OCI-M1 (cell line): ENCODE measurements around the gene SLK.

Experiments
- DNase-seq: peaks from one replicate; lab custom pipeline; 2025; lab: John Stamatoyannopoulos, UW

Gene SLK

DNA sequence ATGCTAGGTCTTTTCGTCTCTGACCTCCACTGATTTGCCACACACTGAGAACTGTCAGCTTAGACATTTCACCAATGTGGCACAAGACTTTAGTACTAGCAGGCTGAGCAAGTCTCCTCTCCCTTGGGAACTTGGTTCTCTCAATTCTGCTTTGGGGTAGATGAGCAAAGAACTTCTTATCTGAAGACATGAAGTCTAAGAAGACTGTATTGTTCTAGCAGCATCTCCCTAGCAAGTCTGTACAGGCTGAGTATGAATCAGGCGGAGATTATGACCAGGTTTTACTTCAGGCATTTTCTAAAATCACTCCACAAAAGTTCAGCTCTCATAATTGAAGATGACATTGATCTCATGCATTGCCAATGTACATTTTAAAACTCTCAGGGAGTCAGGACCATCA is 25.1 kb upstream of the SLK start:
- no peak for DNase-seq

DNA sequence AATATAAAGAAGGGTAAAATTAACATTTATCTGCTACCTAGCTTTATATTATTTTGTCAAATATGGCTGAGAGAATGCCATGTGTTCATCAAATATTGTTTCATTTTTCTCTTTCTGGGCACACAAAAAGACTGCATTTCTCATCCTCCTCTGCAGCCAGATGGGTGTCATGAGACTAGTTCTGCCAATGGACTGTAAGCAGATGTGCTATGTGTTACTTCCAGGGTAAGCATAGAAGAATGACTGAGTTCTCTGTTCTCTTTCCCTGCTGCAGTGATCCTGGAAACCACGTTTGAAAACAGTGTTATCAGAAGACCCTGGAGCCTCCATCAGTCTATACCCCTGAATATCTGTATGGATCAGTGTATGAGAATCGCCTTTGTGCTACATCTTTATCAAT is 24.1 kb upstream of the SLK start:
- no peak for DNase-seq

DNA sequence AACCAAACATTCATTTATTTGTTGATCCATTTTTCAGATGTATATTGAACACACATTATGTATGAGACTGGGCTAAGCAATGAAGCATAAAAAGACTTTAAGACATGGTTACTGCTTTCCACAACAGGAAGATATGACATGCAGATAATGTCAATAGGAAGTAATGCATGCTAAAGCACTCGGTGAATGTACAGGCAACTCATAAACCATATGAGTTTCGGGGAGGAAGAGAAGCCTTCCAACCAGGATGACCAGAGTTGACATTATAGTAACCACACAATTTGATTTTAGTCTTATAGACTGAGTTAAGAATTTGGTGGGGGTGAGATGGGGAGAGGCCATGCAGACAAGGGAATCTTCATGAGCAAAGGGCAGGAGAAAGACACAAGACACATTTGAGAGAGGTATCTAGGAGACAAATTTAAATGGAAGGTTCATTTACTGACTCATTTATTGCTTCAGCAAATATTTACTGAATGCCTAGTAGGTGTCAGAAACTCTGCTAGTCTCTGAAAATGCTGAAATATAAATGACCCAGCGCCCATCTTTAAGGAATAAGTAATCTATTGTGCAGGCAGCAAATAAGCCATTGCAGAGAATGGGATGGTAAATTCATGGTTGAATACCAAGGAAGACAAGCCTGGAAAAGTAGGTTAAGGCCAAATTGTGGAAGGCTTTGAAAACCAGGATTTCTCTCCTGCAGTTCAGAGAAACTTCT is 19.0 kb upstream of the SLK start:
- peak; percentile 13 for DNase-seq

DNA sequence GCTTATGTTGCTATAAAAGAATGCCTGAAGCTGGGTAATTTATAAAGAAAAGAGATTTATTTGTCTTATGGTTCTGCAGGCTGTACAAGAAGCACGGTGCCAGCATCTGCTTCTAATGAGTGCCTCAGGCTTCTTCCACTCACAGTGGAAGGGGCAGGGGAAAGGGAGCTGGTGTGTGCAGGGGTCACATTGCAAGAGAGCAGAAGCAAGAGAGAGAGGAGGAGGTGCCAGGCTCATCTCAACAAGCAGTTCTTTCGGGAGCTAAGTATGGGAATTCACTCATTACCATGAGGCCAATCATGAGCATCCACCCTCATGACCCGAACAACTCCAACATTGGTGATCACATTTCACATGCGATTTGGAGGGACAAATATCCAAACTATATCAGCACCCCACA is 17.2 kb upstream of the SLK start:
- no peak for DNase-seq

DNA sequence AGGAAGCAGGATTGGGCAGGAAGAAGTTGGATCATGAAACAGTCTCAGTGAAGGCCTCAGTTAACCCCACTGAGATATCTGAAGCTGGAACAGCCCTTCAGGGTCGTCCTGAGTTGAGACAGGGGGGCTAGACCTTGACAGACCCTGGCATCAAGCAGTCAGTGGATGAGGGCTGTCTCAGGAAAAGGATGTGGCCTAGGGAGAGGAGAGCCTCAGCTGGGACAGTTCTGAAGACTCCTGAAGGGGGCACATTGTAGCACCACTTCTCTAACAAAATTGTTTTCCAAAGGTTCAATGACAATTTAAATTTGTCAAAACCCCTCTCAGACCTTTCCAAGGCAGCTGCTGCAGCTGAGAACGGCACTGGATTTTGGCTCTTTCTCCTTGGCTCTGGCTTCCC is 15.8 kb upstream of the SLK start:
- no peak for DNase-seq

DNA sequence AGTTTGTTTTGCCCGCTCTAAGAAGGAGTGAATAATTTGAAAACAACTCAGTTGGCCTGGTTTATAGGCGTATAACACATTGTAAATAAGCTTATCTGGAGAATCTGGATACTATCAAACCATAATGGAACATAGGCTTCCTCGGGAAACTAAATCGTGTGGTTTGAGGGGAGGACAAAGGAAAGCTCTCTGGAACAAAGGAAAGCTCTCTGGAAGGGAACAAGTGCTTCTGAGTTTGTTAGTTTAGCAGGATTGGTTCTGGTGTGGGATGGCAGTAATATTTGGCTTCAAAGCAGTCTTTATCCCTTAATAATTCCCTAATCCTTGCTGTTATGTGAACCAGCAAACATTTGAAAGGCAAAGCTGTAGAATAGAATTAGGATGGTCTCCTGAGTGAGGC is 15.0 kb upstream of the SLK start:
- no peak for DNase-seq

DNA sequence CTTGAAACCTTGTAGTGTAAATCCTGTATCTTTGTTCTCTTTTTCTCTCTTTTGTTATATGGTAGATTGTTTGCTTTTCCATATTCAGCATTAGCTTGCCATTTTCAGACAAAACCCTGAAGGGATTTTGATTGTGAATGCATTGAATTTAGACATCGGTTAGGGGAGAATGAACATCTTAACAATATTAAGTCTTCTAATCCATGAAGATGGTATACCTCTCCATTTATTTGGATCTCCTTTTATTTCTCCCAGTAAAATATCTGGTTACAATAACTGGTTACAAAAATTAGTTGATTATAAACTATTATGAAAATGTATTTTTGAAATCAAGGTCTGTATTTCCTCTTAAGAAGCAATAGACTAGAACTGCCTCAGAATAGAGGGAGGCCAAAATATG is 12.4 kb upstream of the SLK start:
- no peak for DNase-seq

DNA sequence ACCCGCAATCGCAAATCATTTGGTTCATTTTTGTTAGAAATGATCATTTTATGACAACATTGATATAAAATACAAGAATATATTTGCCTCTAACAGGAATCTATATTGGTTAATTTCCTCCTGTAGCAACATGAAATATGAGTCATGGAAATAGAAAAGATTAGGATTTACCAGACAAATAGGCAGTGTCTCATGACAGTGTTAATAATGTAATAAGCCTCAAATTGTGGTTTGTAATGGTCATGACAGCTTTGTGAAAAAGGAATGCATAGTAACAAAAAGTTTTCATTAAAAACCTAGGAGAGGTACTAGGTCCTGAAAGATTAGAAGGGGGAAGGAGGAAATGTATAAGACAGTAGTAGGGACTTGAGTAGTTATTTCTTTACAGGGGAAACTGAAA is 7.9 kb upstream of the SLK start:
- no peak for DNase-seq

DNA sequence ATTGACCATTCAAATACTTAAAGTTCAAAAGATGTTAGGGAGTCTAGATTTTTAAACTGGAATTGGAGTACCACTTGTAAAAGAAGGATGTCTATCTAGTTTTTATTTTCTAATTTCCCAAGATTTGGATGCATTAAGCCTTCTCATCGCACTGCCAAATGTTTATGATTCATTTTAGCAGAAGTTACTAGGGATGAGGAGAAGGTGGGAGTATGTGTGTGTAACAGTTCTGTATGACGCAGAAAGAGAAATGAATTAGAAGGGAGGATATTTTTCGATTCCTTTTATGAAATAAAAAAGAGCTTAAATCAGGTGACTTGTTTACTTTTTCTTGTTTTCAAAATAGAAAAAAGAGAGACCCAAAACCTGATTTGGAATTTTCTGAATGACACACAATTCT is 6.8 kb upstream of the SLK start:
- no peak for DNase-seq

DNA sequence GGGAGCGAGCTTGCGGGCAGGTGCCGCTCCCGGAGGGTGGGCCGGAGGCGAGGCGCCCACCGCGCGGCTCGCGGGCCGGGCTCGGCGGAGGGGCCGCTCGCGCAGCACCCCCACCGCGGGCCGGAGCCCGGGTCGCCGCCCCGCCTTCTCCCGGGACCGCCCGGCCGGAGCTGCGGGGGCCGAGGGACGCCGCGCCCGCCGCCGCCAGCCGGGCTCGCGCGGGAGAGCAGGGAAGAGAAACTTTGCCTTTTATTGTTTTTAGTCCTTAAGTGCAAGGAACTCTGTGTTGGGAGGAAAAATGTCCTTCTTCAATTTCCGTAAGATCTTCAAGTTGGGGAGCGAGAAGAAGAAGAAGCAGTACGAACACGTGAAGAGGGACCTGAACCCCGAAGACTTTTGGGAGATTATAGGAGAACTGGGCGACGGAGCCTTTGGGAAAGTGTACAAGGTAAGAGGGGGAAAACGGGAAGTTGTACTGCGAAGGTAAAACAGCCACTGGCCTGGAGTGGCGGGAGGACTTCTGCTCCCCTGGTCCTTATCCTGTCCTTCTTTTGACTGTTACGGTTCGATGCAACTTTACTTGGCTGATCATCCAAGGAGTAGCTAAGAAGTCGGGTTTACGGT is 620 bp downstream of the SLK start:
- DNase-seq: peak; percentile 71

DNA sequence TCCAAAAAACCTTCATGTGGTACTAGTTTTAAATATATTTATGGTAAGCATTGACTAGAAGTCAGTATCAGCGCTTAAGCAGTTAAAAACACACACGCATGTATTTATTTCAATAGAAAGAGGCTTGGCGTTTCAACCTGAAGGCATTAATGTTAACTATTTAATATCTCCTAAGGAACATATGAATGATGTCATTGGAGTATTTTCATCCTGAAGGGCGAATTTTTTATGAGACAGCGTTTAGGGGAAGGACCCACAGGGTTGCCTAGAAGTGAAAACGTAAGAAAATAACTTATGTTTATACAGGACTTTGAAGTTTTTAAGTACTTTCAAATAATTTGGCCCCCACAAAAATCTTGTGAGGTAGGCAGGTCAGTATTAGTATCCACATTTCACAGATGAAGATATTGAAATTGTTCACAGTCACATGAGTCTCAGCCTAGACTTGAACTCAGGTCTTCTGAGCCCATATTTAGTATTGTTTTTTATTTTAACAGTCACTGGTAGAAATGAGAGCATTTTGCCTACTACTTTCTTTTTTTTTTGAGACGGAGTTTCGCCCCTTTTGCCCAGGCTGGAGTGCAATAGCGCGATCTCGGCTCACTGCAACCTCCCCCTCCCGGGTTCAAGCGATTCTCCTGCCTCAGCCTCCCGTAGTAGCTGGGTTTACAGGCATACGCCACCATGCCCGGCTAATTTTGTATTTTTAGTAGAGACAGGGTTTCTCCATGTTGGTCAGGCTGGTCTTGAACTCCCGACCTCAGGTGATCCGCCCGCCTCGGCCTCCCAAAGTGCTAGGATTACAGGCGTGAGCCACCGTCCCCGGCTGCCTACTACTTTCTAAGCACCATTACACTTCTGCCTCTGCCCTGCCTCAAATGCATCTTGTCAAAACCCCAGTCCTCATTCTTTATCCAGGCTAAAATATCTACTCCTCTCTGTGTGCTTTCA is 1.8 kb downstream of the SLK start:
- peak; percentile 59 for DNase-seq

DNA sequence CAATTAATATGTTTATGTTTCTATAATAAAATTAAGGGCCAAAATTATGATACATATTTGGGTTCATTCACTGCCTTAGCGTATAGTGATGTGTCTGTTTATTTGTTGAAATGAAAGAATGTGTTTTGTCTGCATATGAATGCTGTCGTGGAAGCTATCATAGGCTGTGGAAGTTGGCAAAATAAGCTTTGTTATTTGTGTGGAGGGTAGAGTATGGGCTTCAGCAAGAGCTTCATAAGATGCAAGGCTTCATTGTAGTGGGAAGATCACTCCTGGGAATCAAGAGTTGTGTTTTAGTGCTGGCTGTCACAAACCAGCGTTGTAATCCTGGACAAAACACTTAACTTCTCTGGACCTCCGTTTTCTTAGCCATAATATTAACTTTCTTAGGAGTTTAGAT is 2.5 kb downstream of the SLK start:
- DNase-seq: peak; percentile 59

DNA sequence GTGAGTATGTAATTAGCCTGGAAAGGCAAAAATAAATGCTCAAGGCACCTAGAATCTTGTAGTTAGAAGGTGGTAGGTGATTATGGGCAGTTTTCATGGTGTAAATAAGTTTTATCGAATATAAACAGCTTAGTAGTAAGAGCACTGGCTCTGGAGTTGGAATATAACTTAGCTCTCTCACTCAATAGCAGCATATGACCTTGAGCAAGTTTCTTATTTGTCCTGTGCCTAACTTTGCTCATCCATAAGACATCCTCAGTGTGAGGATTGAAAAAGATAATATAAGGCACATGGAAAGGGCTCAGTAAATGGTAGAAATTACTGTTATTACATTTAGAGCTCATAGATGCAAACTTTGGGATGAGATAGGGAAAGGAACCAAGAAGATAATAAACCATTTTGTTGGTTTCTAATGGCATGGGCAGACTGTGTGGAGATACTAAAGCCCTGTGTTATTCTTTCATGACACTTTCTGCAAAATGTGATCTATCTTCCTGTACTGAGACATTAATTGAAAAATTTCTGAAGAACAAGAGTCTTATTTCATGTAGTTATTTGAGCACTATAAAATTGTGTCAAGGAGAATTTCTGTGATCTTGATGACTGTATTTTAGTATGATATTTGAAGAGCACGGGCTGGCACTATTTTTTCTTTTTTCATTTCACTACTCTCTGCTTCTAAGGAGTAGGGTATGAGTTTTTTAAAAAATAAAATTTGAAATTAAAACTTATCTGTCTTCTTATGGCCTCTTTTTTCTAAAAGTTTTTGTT is 3.1 kb downstream of the SLK start:
- DNase-seq: peak; percentile 60

DNA sequence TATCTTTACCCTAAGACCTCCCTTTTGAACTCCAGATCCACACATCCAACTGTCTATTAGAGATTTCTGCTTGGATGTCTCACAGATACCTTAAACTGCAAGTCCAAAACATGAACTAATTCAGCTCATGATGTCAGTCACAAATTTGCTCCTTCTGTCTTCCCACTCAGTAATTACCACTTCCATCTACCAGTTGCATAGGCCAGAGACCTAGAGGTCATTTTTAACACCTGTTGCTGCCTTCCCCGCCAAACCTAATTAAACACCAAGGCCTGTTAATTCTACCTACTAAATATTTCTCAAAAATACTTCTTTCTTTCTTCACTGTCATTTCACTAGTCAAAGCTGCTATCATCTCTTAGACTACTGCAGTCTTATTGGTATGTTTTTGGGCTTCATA is 8.2 kb downstream of the SLK start:
- no peak for DNase-seq

DNA sequence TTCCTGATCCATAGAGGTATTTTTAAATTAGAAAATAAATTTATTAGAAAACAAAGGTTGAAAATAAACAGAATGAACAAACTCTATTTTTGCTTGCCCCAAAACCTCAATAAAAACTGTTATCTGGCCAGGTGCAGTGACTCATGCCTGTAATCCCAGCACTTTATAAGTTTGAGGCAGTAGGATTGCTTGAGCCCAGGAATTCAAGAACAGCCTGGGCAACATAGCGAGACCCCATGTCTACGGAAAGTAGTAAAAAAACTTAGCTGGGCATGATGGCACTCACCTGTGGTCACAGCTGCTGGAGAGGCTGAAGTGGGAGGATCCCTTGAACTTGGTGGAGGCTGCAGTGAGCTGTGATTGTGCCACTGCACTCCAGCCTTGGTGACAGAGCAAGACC is 10.3 kb downstream of the SLK start:
- DNase-seq: no peak

DNA sequence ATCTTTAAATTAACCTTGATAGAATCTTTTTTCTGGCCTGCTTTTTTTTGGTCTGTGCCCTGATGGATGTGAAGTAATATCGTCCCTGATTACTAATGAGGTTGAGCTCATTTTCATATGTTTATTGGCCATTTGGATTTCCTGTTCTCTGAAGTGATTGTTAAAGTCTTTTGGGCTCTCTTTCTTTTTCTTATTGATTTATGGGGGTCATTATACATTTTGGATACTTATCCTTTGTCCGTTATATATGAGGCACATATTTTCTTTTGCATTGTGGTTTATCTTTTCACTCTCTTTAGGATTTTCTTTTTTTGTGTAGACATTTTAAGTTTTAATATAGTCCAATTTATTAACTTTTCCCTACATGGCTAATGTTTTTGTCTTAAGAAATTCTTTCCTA is 12.6 kb downstream of the SLK start:
- DNase-seq: no peak

DNA sequence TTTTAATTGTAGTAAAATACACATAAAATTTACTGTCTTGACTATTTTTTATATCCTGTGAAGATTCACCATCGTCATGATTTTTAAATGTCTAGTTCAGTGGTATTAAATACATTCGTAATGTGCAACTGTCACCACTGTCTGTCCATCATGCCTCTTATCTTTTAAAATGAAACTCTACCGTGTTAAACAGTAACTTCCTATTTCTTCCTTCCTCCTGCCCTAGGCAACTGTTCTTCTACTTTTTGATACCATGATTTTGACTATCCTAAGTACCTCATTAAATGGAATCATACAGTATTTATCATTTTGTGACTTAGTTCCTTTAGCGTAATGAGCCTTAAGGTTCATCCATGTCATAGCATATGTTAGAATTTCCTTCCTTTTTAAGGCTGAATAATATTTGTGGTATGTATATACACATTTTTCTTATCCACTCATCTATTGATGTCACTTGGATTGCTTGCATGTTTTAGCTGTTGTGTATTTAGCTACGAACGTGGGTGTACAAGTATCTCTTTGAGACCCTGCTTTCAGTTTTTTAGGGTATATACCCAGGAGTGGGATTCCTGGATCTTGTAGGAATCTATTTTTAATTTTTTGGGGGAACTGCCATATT is 13.5 kb downstream of the SLK start:
- peak; percentile 79 for DNase-seq

DNA sequence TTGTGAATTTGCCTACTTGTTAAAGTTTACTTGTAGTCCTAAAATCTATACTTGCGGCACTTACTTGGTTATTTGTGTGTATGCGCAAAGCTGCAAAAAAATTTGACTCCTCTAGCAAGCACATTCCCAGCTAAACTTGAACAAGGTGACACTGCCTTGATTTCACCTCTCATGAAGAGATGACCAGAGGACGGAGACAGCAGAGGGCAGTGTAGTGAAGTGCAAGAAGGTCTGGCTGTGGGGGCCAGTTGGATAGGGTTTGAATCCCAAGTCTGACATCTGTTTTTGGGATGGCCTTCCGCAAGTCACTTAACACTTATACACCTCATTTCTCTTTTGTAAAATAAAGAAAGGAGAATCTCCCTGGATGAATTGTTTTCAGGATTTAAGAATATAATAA is 15.7 kb downstream of the SLK start:
- DNase-seq: peak; percentile 11

DNA sequence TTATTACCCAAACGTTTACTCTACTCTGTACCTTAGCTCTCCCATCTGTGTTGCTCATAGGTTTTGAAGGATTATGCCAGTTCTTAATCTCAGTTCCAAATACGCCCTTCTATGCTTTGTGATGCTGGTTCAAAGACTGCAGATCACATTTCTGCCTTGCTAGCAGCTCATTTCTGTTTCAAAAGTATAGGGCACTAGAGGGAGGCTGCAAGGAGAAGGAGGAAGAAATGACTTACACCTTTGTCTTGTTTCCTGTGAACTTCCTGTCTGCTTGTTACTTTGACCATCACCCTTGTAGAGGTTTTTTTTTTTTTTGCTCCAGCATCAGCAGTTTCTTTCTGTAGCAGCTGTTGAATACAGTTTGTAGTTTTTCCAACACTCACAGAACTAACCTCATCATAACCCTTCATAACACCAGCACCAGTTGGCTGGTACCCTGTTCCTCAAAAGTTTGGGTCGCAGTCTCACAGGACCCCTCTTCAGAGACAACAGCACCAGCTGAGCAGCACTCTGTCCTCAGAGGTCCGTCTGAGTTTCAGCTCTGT is 16.5 kb downstream of the SLK start:
- DNase-seq: no peak

DNA sequence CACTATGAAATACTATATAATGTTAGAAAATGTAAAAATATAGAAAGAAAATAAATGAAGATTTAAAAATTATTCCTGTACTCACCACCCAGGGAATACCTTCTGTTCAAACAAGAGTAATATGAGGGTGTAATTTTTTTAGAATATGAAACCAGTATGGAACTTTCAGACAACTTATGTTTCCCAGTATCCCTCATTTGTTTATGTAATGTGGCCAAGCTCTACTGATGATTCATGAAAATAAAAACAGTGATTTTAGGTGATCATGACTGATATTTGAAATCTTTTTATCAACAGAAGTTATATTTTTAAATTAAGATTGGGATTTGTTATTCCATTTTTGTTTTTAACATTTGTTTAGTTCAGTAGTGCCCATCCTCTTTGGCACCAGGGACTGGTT is 18.8 kb downstream of the SLK start:
- DNase-seq: no peak

DNA sequence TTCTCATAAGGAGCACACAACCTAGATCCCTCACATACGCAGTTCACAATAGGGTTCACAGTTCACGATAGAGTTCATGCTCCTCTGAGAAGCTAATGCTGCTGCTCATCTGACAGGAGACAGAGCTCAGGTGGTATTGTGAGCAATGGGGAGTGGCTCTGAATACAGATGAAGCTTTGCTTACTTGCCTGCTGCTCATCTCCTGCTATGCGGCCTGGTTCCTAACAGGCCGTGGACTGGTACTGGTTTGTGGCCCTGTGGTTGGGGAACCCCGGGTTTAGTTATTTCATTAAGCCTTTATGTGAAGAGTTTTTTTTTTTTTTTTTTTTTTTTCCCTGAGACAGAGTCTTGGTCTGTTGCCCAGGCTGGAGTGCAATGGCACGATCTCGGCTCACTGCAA is 19.4 kb downstream of the SLK start:
- no peak for DNase-seq

DNA sequence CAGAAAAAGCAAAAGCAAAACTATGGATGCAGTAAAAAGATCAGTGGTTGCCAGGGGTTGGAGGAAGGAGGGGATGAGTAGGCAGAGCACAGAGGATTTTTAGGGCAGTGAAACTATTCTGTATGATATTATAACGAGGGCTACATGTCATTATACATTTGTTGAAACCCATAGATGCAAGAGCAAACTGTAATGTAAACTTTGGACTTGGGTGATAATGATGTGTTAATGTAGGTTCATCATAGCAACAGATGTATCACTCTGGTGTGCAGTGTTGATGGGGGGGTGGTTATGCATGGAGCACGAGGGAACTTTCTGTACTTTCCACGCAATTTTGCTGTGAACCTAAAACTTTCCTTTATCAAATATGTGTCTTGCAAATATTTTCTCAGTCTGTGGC is 23.2 kb downstream of the SLK start:
- DNase-seq: no peak
